HCEC 1CT (cell line): ENCODE measurements around the gene PLEKHG1.

Experiments
- DNase-seq: peaks from one replicate; pipeline ENCODE4 v3.0.0-alpha.2; 2017

PLEKHG1 gene

GRCh38 chr6:150622476-150622875 is 22.8 kb downstream of the PLEKHG1 start:
- no peak for DNase-seq

GRCh38 chr6:150622941-150623874 is 23.5 kb downstream of the PLEKHG1 start:
- no peak for DNase-seq

GRCh38 chr6:150624191-150624590 is 24.5 kb downstream of the PLEKHG1 start:
- no peak for DNase-seq

- no peak for DNase-seq
These were observed 26.2 kb downstream of the PLEKHG1 start for GRCh38 chr6:150625927-150626326.

GRCh38 chr6:150627154-150627553 is 27.5 kb downstream of the PLEKHG1 start:
- no peak for DNase-seq

GRCh38 chr6:150627585-150628025 is 27.9 kb downstream of the PLEKHG1 start:
- DNase-seq, result no peak

- no peak for DNase-seq
These were observed 29.2 kb downstream of the PLEKHG1 start for GRCh38 chr6:150628908-150629307.

GRCh38 chr6:150631283-150631983 is 31.7 kb downstream of the PLEKHG1 start:
- DNase-seq, result no peak

- DNase-seq, result no peak
These were observed 32.4 kb downstream of the PLEKHG1 start for GRCh38 chr6:150631984-150632642.

GRCh38 chr6:150632785-150633485 is 33.2 kb downstream of the PLEKHG1 start:
- DNase-seq, result no peak

GRCh38 chr6:150633486-150633834 is 33.8 kb downstream of the PLEKHG1 start:
- no peak for DNase-seq

- no peak for DNase-seq
These were observed 34.7 kb downstream of the PLEKHG1 start for GRCh38 chr6:150634176-150634963.

GRCh38 chr6:150634964-150635292 is 35.2 kb downstream of the PLEKHG1 start:
- DNase-seq, result no peak

- DNase-seq, result no peak
These were observed 36.3 kb downstream of the PLEKHG1 start for GRCh38 chr6:150635906-150636514.

GRCh38 chr6:150636808-150637207 is 37.1 kb downstream of the PLEKHG1 start:
- no peak for DNase-seq

GRCh38 chr6:150637266-150637665 is 37.6 kb downstream of the PLEKHG1 start:
- no peak for DNase-seq

GRCh38 chr6:150638267-150638666 is 38.6 kb downstream of the PLEKHG1 start:
- DNase-seq, result no peak

GRCh38 chr6:150638765-150639164 is 39.1 kb downstream of the PLEKHG1 start:
- no peak for DNase-seq

GRCh38 chr6:150639823-150640331 is 40.2 kb downstream of the PLEKHG1 start:
- DNase-seq, result no peak

- DNase-seq, result no peak
These were observed 41.0 kb downstream of the PLEKHG1 start for GRCh38 chr6:150640556-150641209.
